ENCODE measurements around the gene PPP6R1. TPM values are rescaled to one million over a fixed set of nuclear protein-coding genes. Genes with fewer than 3 reads are reported as not detected.

Gene PPP6R1
- total and polyA plus RNA-seq, 2 of the 13 experiments (the other 11 are each of a cell fraction or from before 2014, with no cell fraction given), result 25.8 to 54.0 TPM

- TF ChIP-seq MZF1 (CRISPR knock-in tag; IDR thresholded peaks at IDR 0.05; ENCODE audit: borderline replicate concordance) (no peak), TRIM24 (CRISPR knock-in tag; IDR thresholded peaks at IDR 0.05) (no peak), RNF2 (conservative IDR thresholded peaks at IDR 0.05; ENCODE audit: low read depth) (no peak), HDAC6 (IDR thresholded peaks at IDR 0.05; ENCODE audit: low read depth, low read length) (no peak), ZNF782 (CRISPR knock-in tag; IDR thresholded peaks at IDR 0.05; ENCODE audit: borderline replicate concordance) (no peak), RBM22 (optimal IDR thresholded peaks at IDR 0.05; ENCODE audit: low read length) (no peak), FIP1L1 (IDR thresholded peaks at IDR 0.05; ENCODE audit: borderline replicate concordance, insufficient read depth, low read depth, low read length) (no peak), ZFP36L2 (CRISPR knock-in tag; IDR thresholded peaks at IDR 0.05) (no peak), MAZ (IDR thresholded peaks at IDR 0.05; ENCODE audit: borderline replicate concordance, low read depth, low read length) (no peak), MAZ (CRISPR knock-in tag; IDR thresholded peaks at IDR 0.05; ENCODE audit: low read depth) (no peak), ZNF17 (CRISPR knock-in tag; IDR thresholded peaks at IDR 0.05) (no peak), ZNF512B (CRISPR knock-in tag; IDR thresholded peaks at IDR 0.05; ENCODE audit: borderline replicate concordance) (no peak), TCF7L2 (IDR thresholded peaks at IDR 0.05; ENCODE audit: low read depth, low read length) (no peak), ZNF614 (CRISPR knock-in tag; IDR thresholded peaks at IDR 0.05; ENCODE audit: borderline replicate concordance) (peak; percentile 44; the same call in 1 of the 2 replicates), U2AF2 (IDR thresholded peaks at IDR 0.05; ENCODE audit: low read depth, low read length) (no peak), ZNF792 (CRISPR knock-in tag; IDR thresholded peaks at IDR 0.05) (no peak; the same call in 1 of the 2 replicates), HES4 (CRISPR knock-in tag; IDR thresholded peaks at IDR 0.05; ENCODE audit: borderline replicate concordance) (no peak), MATR3 (CRISPR knock-in tag; IDR thresholded peaks at IDR 0.05) (no peak), AKAP8 (CRISPR knock-in tag; IDR thresholded peaks at IDR 0.05) (0 out of 2 replicates have a peak, but pooled peaks have one; percentile 58), SRSF1 (optimal IDR thresholded peaks at IDR 0.05; ENCODE audit: low read depth, low read length) (no peak), ZNF10 (CRISPR knock-in tag; IDR thresholded peaks at IDR 0.05; ENCODE audit: borderline replicate concordance, low read depth) (no peak), TP53 (CRISPR knock-in tag; conservative IDR thresholded peaks at IDR 0.05) (no peak), ZNF138 (CRISPR knock-in tag; IDR thresholded peaks at IDR 0.05; ENCODE audit: low read depth) (no peak), DPF2 (CRISPR knock-in tag; IDR thresholded peaks at IDR 0.05; ENCODE audit: borderline replicate concordance, low read depth) (peak; percentile 72; the same call in 1 of the 2 replicates), GTF3A (CRISPR knock-in tag; conservative IDR thresholded peaks at IDR 0.05) (no peak), PCBP1 (IDR thresholded peaks at IDR 0.05; ENCODE audit: borderline replicate concordance, low read depth, low read length) (no peak), SRF (IDR thresholded peaks at IDR 0.05; ENCODE audit: low read depth, low read length) (no peak), NR0B2 (CRISPR knock-in tag; IDR thresholded peaks at IDR 0.05) (no peak), MIER3 (CRISPR knock-in tag; IDR thresholded peaks at IDR 0.05; ENCODE audit: borderline replicate concordance) (peak; percentile 27; the same call in 1 of the 2 replicates)
These were observed 2.0 kb downstream of the PPP6R1 start (continued) for GRCh38 chr19:55256562-55257460.
